Measurements from ENCODE around the gene NMNAT3. TPM values are rescaled to one million over a fixed set of nuclear protein-coding genes. Genes with fewer than 3 reads are reported as not detected.

Gene NMNAT3
- total RNA-seq, 1 donor from 2014 or later, result 12.1 TPM

- intact Hi-C loops (cut with DNase I), result no loop called here
- DNase-seq, result peak; percentile 85
- ATAC-seq (ENCODE audit: poor library complexity), result peak; percentile 89
These were observed 142.5 kb downstream of the NMNAT3 start for GRCh38 chr3:139534992-139535879.

GRCh38 chr3:139534455-139534812 is 143.3 kb downstream of the NMNAT3 start:
- intact Hi-C loops (cut with DNase I), result no loop called here
- DNase-seq (no peak), ATAC-seq (ENCODE audit: poor library complexity) (peak; percentile 1)

GRCh38 chr3:139533781-139534454 is 143.9 kb downstream of the NMNAT3 start:
- intact Hi-C loops (cut with DNase I), result no loop called here
- ATAC-seq (ENCODE audit: poor library complexity) (no peak), DNase-seq (peak; percentile 55)

GRCh38 chr3:139532976-139533375 is 144.8 kb downstream of the NMNAT3 start:
- no peak for DNase-seq
- intact Hi-C loops (cut with DNase I), result no loop called here
- ATAC-seq (ENCODE audit: poor library complexity), result no peak

- DNase-seq, result no peak
- intact Hi-C loops (cut with DNase I), result no loop called here
- no peak for ATAC-seq (ENCODE audit: poor library complexity)
These were observed 147.1 kb downstream of the NMNAT3 start for GRCh38 chr3:139530717-139531116.

GRCh38 chr3:139529662-139530061 is 148.1 kb downstream of the NMNAT3 start:
- intact Hi-C loops (cut with DNase I), result no loop called here
- ATAC-seq (ENCODE audit: poor library complexity) (no peak), DNase-seq (no peak)

- no peak for ATAC-seq (ENCODE audit: poor library complexity)
These were observed 148.8 kb downstream of the NMNAT3 start for GRCh38 chr3:139528924-139529323.

GRCh38 chr3:139528281-139528680 is 149.5 kb downstream of the NMNAT3 start:
- DNase-seq (no peak), ATAC-seq (ENCODE audit: poor library complexity) (peak; percentile 61)
- intact Hi-C loops (cut with DNase I), result no loop called here

More at GRCh38 chr3:139528924-139529323, 148.8 kb downstream of the NMNAT3 start:
- DNase-seq, result no peak
- intact Hi-C loops (cut with DNase I), result no loop called here

GRCh38 chr3:139527265-139527664 is 150.5 kb downstream of the NMNAT3 start:
- ATAC-seq (ENCODE audit: poor library complexity) (no peak), DNase-seq (no peak)
- intact Hi-C loops (cut with DNase I), result no loop called here

- DNase-seq (no peak), ATAC-seq (ENCODE audit: poor library complexity) (no peak)
- intact Hi-C loops (cut with DNase I), result no loop called here
These were observed 151.6 kb downstream of the NMNAT3 start for GRCh38 chr3:139526146-139526545.

GRCh38 chr3:139524841-139525636 is 152.7 kb downstream of the NMNAT3 start:
- intact Hi-C loops (cut with DNase I), result no loop called here
- ATAC-seq (ENCODE audit: poor library complexity) (no peak), DNase-seq (no peak)

GRCh38 chr3:139523718-139524117 is 154.1 kb downstream of the NMNAT3 start:
- ATAC-seq (ENCODE audit: poor library complexity) (no peak), DNase-seq (no peak)
- intact Hi-C loops (cut with DNase I), result no loop called here

- DNase-seq (no peak), ATAC-seq (ENCODE audit: poor library complexity) (no peak)
- intact Hi-C loops (cut with DNase I), result no loop called here
These were observed 154.6 kb downstream of the NMNAT3 start for GRCh38 chr3:139523166-139523565.

GRCh38 chr3:139522421-139522820 is 155.4 kb downstream of the NMNAT3 start:
- DNase-seq (no peak), ATAC-seq (ENCODE audit: poor library complexity) (no peak)
- intact Hi-C loops (cut with DNase I), result no loop called here

GRCh38 chr3:139521816-139522215 is 156.0 kb downstream of the NMNAT3 start:
- intact Hi-C loops (cut with DNase I), result no loop called here
- no peak for DNase-seq
- ATAC-seq (ENCODE audit: poor library complexity), result no peak

- no peak for DNase-seq
- peak; percentile 12 for ATAC-seq (ENCODE audit: poor library complexity)
- intact Hi-C loops (cut with DNase I), result no loop called here
These were observed 156.6 kb downstream of the NMNAT3 start for GRCh38 chr3:139521144-139521543.

GRCh38 chr3:139519998-139520737 is 157.6 kb downstream of the NMNAT3 start:
- intact Hi-C loops (cut with DNase I), result no loop called here
- ATAC-seq (ENCODE audit: poor library complexity), result peak; percentile 55
- no peak for DNase-seq

- no peak for DNase-seq
- intact Hi-C loops (cut with DNase I), result no loop called here
- ATAC-seq (ENCODE audit: poor library complexity), result no peak
These were observed 158.6 kb downstream of the NMNAT3 start for GRCh38 chr3:139518926-139519842.
